Activated CD4-positive, alpha-beta T cell treated with anti-CD3 and anti-CD28 coated beads, Interleukin-2, amount 50 U/mL, for 24 hours (primary cell): ENCODE measurements around the gene FGF8.

Source experiments
- DNase-seq, 2 donors: peaks; one replicate each; pipeline ENCODE4 v3.0.0-alpha.2; 2020; ENCODE audit warnings: low read depth in 1 of 2, low spot score in 1 of 2

Gene FGF8

GRCh38 chr10:101781984-101782810, 6.3 kb upstream of the FGF8 start:
- no peak for DNase-seq

GRCh38 chr10:101781655-101781983, 5.7 kb upstream of the FGF8 start:
- DNase-seq: no peak

GRCh38 chr10:101780818-101781654, 5.1 kb upstream of the FGF8 start:
- peak; percentile 52 to 64 for DNase-seq

- DNase-seq: no peak
These were observed 4.4 kb upstream of the FGF8 start for GRCh38 chr10:101780187-101780817.

GRCh38 chr10:101779544-101780186, 3.8 kb upstream of the FGF8 start:
- DNase-seq: peak; percentile 73 to 79

GRCh38 chr10:101778781-101779543, 3.0 kb upstream of the FGF8 start:
- DNase-seq: no peak

- DNase-seq: no peak
These were observed 2.4 kb upstream of the FGF8 start for GRCh38 chr10:101778151-101778780.

- no peak for DNase-seq
These were observed 1.8 kb upstream of the FGF8 start for GRCh38 chr10:101777619-101778145.

- DNase-seq: no peak
These were observed 375 bp upstream of the FGF8 start for GRCh38 chr10:101776161-101776817.

- no peak for DNase-seq
These were observed 1.2 kb downstream of the FGF8 start for GRCh38 chr10:101774589-101775272.

GRCh38 chr10:101773923-101774588, 1.9 kb downstream of the FGF8 start:
- no peak for DNase-seq

- no peak for DNase-seq
These were observed 2.8 kb downstream of the FGF8 start for GRCh38 chr10:101772895-101773761.

GRCh38 chr10:101772017-101772894, 3.7 kb downstream of the FGF8 start:
- DNase-seq: no peak

- no peak for DNase-seq
These were observed 4.5 kb downstream of the FGF8 start for GRCh38 chr10:101771380-101771779.

GRCh38 chr10:101770331-101771215, 5.3 kb downstream of the FGF8 start:
- DNase-seq: no peak
